Stimulated activated CD4-positive, alpha-beta T cell treated with anti-CD3 and anti-CD28 coated beads, Interleukin-1b, Interleukin-23, amount 100 ng/mL, for 4 hours (primary cell): ENCODE measurements around the gene BAZ1B.
A peak's percentile ranks its signal among the peaks of the same experiment; 100 is the strongest.
"Not testable (repeated sequence)": the region's sequence is repeated elsewhere in the genome, so short reads cannot be mapped to it uniquely, and the experiment has no call there.

Source experiments
- DNase-seq, 2 donors: peaks; one replicate each; pipeline ENCODE4 v3.0.0-alpha.2; 2020; ENCODE audit warnings: low read depth in 2 of 2

BAZ1B gene

GRCh38 chr7:73504920-73505319 lies 17.2 kb downstream of the BAZ1B start:
- no peak for DNase-seq

GRCh38 chr7:73504017-73504416 lies 18.1 kb downstream of the BAZ1B start:
- DNase-seq: no peak

- DNase-seq: no peak
Measured at GRCh38 chr7:73503229-73503628, 18.9 kb downstream of the BAZ1B start.

- DNase-seq: no peak
Measured at GRCh38 chr7:73496626-73497025, 25.5 kb downstream of the BAZ1B start.

GRCh38 chr7:73495507-73495906 lies 26.6 kb downstream of the BAZ1B start:
- DNase-seq: not testable (repeated sequence)

- no peak for DNase-seq
Measured at GRCh38 chr7:73489976-73490375, 32.1 kb downstream of the BAZ1B start.

GRCh38 chr7:73487486-73487885 lies 34.6 kb downstream of the BAZ1B start:
- no peak for DNase-seq

GRCh38 chr7:73483171-73483570 lies 38.9 kb downstream of the BAZ1B start:
- no peak for DNase-seq

GRCh38 chr7:73482746-73483145 lies 39.3 kb downstream of the BAZ1B start:
- no peak for DNase-seq

GRCh38 chr7:73481521-73481920 lies 40.6 kb downstream of the BAZ1B start:
- not testable (repeated sequence) for DNase-seq

GRCh38 chr7:73478549-73478948 lies 43.5 kb downstream of the BAZ1B start:
- no peak for DNase-seq

- DNase-seq: no peak
Measured at GRCh38 chr7:73477376-73477775, 44.7 kb downstream of the BAZ1B start.

GRCh38 chr7:73470208-73470607 lies 51.9 kb downstream of the BAZ1B start:
- DNase-seq: no peak

- not testable (repeated sequence) for DNase-seq
Measured at GRCh38 chr7:73467046-73467445, 55.0 kb downstream of the BAZ1B start.

- DNase-seq: no peak
Measured at GRCh38 chr7:73466112-73466511, 56.0 kb downstream of the BAZ1B start.

GRCh38 chr7:73463966-73464365 lies 58.1 kb downstream of the BAZ1B start:
- no peak for DNase-seq

GRCh38 chr7:73463260-73463659 lies 58.8 kb downstream of the BAZ1B start:
- no peak for DNase-seq

- no peak for DNase-seq
Measured at GRCh38 chr7:73461782-73462285, 60.3 kb downstream of the BAZ1B start.

- DNase-seq: no peak
Measured at GRCh38 chr7:73454424-73454823, 67.7 kb downstream of the BAZ1B start.

- DNase-seq: no peak
Measured at GRCh38 chr7:73452999-73453635, 69.0 kb downstream of the BAZ1B start.

- DNase-seq: peak in 1 of 2 donors; percentile 17
Measured at GRCh38 chr7:73451780-73452398, 70.2 kb downstream of the BAZ1B start.

- no peak for DNase-seq
Measured at GRCh38 chr7:73449422-73449821, 72.7 kb downstream of the BAZ1B start.

- DNase-seq: no peak
Measured at GRCh38 chr7:73448609-73449008, 73.5 kb downstream of the BAZ1B start.
